ENCODE data around the gene CAMK2B. TPM values are rescaled to one million over a fixed set of nuclear protein-coding genes. Genes with fewer than 3 reads are reported as not detected.

The CAMK2B gene
- total RNA-seq, 1 experiment from 2014 or later: 0.06 TPM

- DNase-seq (ENCODE audit: low read depth): no peak
These were observed 67.0 kb downstream of the CAMK2B start for GRCh38 chr7:44258423-44258760.

GRCh38 chr7:44257618-44258422 lies 67.6 kb downstream of the CAMK2B start:
- peak; percentile 91 for DNase-seq (ENCODE audit: low read depth)

- DNase-seq (ENCODE audit: low read depth): no peak
These were observed 68.2 kb downstream of the CAMK2B start for GRCh38 chr7:44257213-44257612.

DNA sequence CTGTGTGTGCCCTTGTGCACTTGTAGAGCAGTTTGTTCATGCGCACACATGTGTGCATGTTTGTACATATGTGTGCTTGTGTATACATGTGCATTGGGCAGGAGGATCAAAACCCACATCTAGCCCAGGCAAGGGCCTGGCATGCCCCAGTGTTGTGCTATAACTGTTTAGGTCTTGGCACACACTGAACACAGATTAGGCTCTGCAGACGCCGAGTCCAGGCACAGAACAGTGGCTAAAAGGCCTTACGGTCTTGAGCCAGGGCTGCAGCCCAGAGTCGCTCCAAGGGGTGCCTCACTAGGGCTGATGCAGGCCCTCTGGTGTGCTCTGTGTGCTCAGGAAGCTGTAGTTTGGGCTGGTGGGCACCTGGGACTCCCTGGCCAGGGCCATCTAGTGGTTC lies 68.9 kb downstream of the CAMK2B start:
- no peak for DNase-seq (ENCODE audit: low read depth)

- DNase-seq (ENCODE audit: low read depth): no peak
These were observed 73.5 kb downstream of the CAMK2B start for GRCh38 chr7:44251881-44252280.

- DNase-seq (ENCODE audit: low read depth): no peak
These were observed 74.1 kb downstream of the CAMK2B start for GRCh38 chr7:44251269-44251668.

GRCh38 chr7:44249639-44250234 lies 75.7 kb downstream of the CAMK2B start:
- DNase-seq (ENCODE audit: low read depth): no peak

DNA sequence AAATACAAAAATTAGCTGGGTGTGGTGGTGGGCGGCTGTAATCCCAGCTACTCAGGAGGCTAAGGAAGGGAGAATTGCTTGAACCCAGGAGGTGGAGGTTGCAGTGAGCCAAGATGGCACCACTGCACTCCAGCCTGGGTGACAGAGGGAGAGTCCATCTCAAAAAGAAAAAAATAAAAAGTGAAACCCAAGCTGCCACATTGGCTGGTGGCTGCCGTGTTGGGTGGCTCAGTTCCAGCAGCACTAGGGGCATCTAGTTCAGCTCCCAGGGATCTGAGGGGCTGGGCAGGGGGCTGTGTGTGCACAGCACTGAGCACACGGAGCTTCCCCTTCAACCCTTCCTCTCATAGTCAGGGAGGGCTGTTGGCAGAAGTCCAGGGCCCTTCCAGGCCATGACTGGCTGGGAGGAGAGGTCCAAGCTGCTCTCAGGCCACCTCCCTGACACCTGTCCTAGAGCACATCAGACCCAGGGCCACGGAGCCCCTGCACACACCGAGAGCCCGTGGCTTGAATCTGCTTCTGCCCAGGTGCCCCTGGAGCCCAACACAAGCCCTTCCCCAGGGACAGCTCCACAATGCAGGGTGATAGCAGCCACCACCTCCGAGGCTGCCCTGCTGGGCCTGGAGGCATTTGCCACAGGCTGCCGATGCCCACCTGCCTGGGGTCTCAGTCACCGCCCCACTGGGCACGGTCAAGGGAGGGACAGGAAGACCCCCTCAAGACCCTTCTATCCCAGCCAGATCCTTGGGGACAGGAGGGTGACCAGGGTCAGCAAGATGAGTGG lies 77.3 kb downstream of the CAMK2B start:
- no peak for DNase-seq (ENCODE audit: low read depth)

DNA sequence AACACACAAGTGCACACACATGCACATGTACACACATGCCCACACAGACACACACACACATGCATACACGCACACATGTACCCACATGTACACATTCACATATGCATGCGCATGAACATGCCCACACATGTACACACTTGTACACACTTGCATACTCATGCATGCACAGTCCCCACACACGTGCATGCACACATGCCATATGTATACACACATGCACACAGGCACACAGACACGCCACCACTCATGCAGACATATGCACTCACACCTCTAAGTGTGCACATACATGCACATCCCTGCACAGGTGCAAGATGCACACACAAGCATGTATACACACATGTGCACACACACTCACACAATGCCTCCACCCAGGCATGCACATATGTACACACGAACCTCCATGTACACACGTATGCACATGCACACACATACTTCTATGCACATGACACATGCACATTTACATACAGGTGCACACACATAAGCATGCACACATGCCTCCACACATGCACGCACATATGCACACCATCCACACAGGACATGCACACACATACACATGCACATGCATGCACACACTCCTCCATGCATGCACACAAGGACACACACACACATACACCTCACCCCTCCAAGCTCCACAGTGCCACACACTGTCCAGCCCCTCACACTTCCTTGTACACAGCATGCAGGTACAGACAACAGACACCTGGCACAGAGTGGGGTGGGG lies 78.8 kb downstream of the CAMK2B start:
- no peak for DNase-seq (ENCODE audit: low read depth)

GRCh38 chr7:44244282-44244681 lies 81.1 kb downstream of the CAMK2B start:
- peak; percentile 61 for DNase-seq (ENCODE audit: low read depth)

GRCh38 chr7:44242091-44242490 lies 83.3 kb downstream of the CAMK2B start:
- no peak for DNase-seq (ENCODE audit: low read depth)

GRCh38 chr7:44240983-44241510 lies 84.3 kb downstream of the CAMK2B start:
- peak; percentile 92 for DNase-seq (ENCODE audit: low read depth)

DNA sequence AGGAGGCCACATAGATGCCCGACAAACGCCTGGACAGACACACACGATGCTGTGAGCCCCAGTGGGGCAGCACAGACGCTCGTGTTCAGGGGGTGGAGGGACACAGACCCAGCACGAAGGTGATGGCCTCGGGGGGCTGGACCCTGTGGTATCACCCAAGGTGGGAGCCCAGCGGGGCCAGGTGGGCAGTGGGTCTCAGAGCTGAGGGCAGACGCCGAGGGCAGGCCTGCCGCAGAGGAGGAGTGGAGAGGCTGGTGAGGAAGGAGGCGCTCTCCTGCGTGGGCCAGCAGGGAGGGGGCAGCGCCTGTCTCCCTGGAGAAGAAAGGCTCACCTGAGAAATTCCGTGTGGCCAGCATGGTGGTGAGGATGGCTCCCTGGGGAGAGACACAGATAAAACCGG lies 85.0 kb downstream of the CAMK2B start:
- DNase-seq (ENCODE audit: low read depth): no peak

GRCh38 chr7:44239361-44239760 lies 86.0 kb downstream of the CAMK2B start:
- DNase-seq (ENCODE audit: low read depth): no peak

- DNase-seq (ENCODE audit: low read depth): no peak
These were observed 87.2 kb downstream of the CAMK2B start for GRCh38 chr7:44238116-44238695.

DNA sequence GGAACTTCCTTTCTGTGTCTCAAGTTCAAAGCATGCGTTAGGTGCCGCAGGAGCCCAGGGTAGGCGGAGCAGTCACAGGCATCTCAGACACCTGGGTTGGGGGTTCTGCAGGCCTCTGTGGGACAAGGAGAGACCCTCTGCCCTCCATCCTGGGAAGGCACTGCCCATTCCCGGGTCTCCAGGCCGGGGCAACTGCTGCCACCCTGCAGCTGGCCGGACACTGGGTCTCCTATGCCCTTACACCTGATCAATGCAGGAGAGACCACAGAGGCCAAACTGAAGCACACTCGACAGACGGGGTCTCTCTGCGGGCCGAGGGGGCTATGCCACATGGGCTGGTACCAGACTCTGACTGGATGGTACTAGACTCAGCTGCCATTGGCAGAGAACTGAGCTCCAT lies 87.7 kb downstream of the CAMK2B start:
- no peak for DNase-seq (ENCODE audit: low read depth)

- DNase-seq (ENCODE audit: low read depth): no peak
These were observed 89.1 kb downstream of the CAMK2B start for GRCh38 chr7:44236333-44236728.

DNA sequence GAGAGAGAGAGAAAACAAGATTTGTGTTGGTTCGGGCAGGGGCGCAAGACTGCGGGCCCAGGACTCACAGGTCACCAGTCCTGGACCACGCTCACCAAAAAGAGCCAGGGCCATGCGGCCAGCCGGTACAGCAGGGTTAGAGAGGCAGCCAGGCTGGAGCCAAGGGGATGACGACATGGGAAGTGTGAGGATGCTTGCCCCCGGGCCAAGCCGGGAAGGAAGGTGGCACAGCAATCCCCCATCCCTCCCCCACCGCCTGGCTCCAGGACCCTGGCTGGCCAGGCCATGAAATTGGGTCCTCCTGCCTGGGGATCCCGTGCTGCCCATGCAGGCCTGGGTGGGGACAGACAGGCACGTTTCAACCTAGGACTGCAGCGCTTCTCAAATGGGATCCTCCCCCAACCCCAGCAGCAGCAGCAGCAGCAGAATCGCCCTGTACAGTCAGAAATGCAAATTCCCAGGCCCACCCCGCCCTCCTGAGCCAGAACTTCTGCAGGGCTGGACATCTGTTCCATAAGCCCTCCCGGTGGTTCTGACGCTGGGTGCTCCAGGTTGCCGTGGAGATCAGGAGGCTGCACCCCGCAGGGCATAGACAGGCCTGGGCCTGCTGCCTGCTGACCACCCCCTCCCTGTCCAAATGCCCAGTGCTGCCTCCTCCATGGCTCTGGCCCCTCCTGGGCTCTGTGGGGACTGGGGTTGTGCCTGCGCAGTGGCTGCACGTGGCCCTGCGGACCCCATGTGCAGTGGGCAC lies 89.6 kb downstream of the CAMK2B start:
- DNase-seq (ENCODE audit: low read depth): no peak

GRCh38 chr7:44235066-44235465 lies 90.3 kb downstream of the CAMK2B start:
- no peak for DNase-seq (ENCODE audit: low read depth)

GRCh38 chr7:44232901-44233715 lies 92.3 kb downstream of the CAMK2B start:
- no peak for DNase-seq (ENCODE audit: low read depth)
